Naive thymus-derived CD4-positive, alpha-beta T cell (primary cell): ENCODE data around the gene CCDC148. TPM values are rescaled to one million over a fixed set of nuclear protein-coding genes. Genes with fewer than 3 reads are reported as not detected.

ENCODE experiments used
- ATAC-seq: fragments of 150-1000 bp; cut with Tn5 transposase; 2 replicates; pipeline ENCODE4 v1.10.0; 2021; ENCODE audit warnings: mild to moderate bottlenecking, moderate library complexity
- CTCF ChIA-PET: fragments of 350-600 bp; sonication (Branson Sonifier 250); formaldehyde crosslinking; loops from one replicate; lab custom pipeline; 2021; ENCODE audit warnings: antibody characterized with exemption; lab: Charles Lee
- POLR2A ChIA-PET: fragments of 350-600 bp; sonication (Branson Sonifier 250); formaldehyde crosslinking; loops from one replicate; lab custom pipeline; 2021; ENCODE audit warnings: antibody characterized with exemption, inconsistent platforms; lab: Charles Lee
- DNase-seq, 9 donors: peaks; one replicate each; pipeline versions ENCODE4 v3.0.0 to v3.0.0-alpha.2; 2020 to 2022; ENCODE audit warnings: mixed read lengths in 1 of 9
- H3K27ac ChIP-seq: one replicate; pipeline ENCODE4 v1.7.0; 2013; ENCODE audit warnings: mild to moderate bottlenecking, low read depth, low read length, moderate library complexity
- H3K27me3 ChIP-seq, 2 donors: one replicate each; pipeline ENCODE4 v1.7.0; 2013; ENCODE audit warnings: low read length in 2 of 2, mild to moderate bottlenecking in 2 of 2, moderate library complexity in 2 of 2; ENCODE audit not compliant: control insufficient read depth in 2 of 2, insufficient read depth in 2 of 2
- H3K36me3 ChIP-seq, 3 experiments: 1 replicate in 2 of 3; 2 replicates in 1 of 3; pipeline ENCODE4 v1.7.0; 2013; ENCODE audit warnings: low read length in 3 of 3, mild to moderate bottlenecking in 3 of 3, moderate library complexity in 1 of 3; ENCODE audit not compliant: insufficient read depth in 3 of 3, control insufficient read depth in 2 of 3
- H3K4me1 ChIP-seq, 2 donors: one replicate each; pipeline ENCODE4 v1.7.0; 2013; ENCODE audit warnings: low read length in 2 of 2, mild to moderate bottlenecking in 2 of 2, moderate library complexity in 1 of 2; ENCODE audit not compliant: control insufficient read depth in 2 of 2, insufficient read depth in 2 of 2
- H3K4me3 ChIP-seq: 2 replicates; pipeline ENCODE4 v1.7.0; 2013; ENCODE audit warnings: mild to moderate bottlenecking, low read length
- H3K9me3 ChIP-seq, 3 experiments: 1 replicate in 2 of 3; 2 replicates in 1 of 3; pipeline ENCODE4 v1.7.0; 2013; ENCODE audit warnings: low read length in 3 of 3; ENCODE audit not compliant: control insufficient read depth in 2 of 3
- H3K27ac Mint-ChIP-seq, 9 donors: one replicate each; pipeline ENCODE4 v1.8.0; 2020 to 2022; ENCODE audit warnings: mixed read lengths in 9 of 9, mild to moderate bottlenecking in 8 of 9, moderate library complexity in 5 of 9, inconsistent platforms in 2 of 9
- H3K27me3 Mint-ChIP-seq, 5 donors: one replicate each; pipeline ENCODE4 v1.8.0; 2021 to 2022; ENCODE audit warnings: mixed read lengths in 5 of 5, mild to moderate bottlenecking in 1 of 5
- H3K36me3 Mint-ChIP-seq, 5 donors: one replicate each; pipeline ENCODE4 v1.8.0; 2020 to 2022; ENCODE audit warnings: mixed read lengths in 5 of 5, mild to moderate bottlenecking in 3 of 5, inconsistent platforms in 1 of 5
- H3K4me1 Mint-ChIP-seq, 7 donors: one replicate each; pipeline ENCODE4 v1.8.0; 2020 to 2022; ENCODE audit warnings: mixed read lengths in 7 of 7, mild to moderate bottlenecking in 3 of 7, inconsistent platforms in 1 of 7
- H3K4me3 Mint-ChIP-seq, 10 donors: one replicate each; pipeline ENCODE4 v1.8.0; 2020 to 2022; ENCODE audit warnings: mild to moderate bottlenecking in 10 of 10, mixed read lengths in 10 of 10, moderate library complexity in 6 of 10, inconsistent platforms in 2 of 10
- H3K9me3 Mint-ChIP-seq, 11 donors: one replicate each; pipeline ENCODE4 v1.8.0; 2020 to 2022; ENCODE audit warnings: mixed read lengths in 11 of 11, mild to moderate bottlenecking in 4 of 11, inconsistent platforms in 1 of 11, moderate library complexity in 1 of 11
- intact Hi-C, 2 donors: fragments of 100-400 bp; cut with micrococcal nuclease; formaldehyde crosslinking; loops; one replicate each; pipeline ENCODE4 v1.15.1; 2023
- polyA plus RNA-seq, 2 donors: library from polyadenylated mRNA; unstranded; fragments of 300-500 nt; fragmentation: Illumina TruSeq; gene quantifications; one replicate each; pipeline ENCODE4 v1.2.3, GENCODE V29; 2021
- total RNA-seq, 6 experiments: library from RNA in 5 of 6; stranded (reverse) in 5 of 6; gene quantifications; 1 replicate in 5 of 6; 2 replicates in 1 of 6; pipeline ENCODE4 v1.2.3 and lab custom pipeline; 2021 to 2026

CCDC148 gene
- total and polyA plus RNA-seq, 7 experiments from 2014 or later: 0.14 to 0.54 TPM; not detected in 5

GRCh38 chr2:158189526-158189925 lies 267.0 kb downstream of the CCDC148 start:
- intact Hi-C loops: loop anchor here in 1 of 2 donors (10.0 kb wide), 1 partner anchor 265 kb away; the partner anchor contains the start of genes CCDC148 and PKP4
- DNase-seq (no peak), ATAC-seq (no peak)
- H3K27ac Mint-ChIP-seq: no peak overlapping the region
- ChIA-PET CTCF (no interaction called here), POLR2A (interaction anchor here (0.6 kb wide), 1 partner anchor 66 kb away, joined by 3 read pairs; no protein-coding TSS in a partner anchor)
- H3K4me1 Mint-ChIP-seq: peaks cover 9 to 39% (median 33%) of the 10 kb centered on the region in 7 donors
- peaks cover 0 to 2% (median 0%) of the 10 kb centered on the region in 11 donors for H3K9me3 Mint-ChIP-seq
- peaks cover 3 to 21% (median 5%) of the 10 kb centered on the region in 5 donors for H3K27me3 Mint-ChIP-seq
- peaks cover 0 to 1% (median 0%) of the 10 kb centered on the region in 5 donors for H3K36me3 Mint-ChIP-seq
- H3K4me3 Mint-ChIP-seq: peak overlapping the region in 3 of 10 donors; percentile 12 to 46 (median 19)
- Histone ChIP-seq H3K27ac (no peak overlapping the region), H3K9me3 (no peaks in the 10 kb centered on the region), H3K4me1 (peaks cover 0 to 23% of the 10 kb centered on the region in 2 donors), H3K4me3 (no peak overlapping the region), H3K27me3 (no peaks in the 10 kb centered on the region), H3K36me3 (no peaks in the 10 kb centered on the region)

GRCh38 chr2:158187908-158188307 lies 268.6 kb downstream of the CCDC148 start:
- H3K4me1 Mint-ChIP-seq: peaks cover 9 to 34% (median 29%) of the 10 kb centered on the region in 7 donors
- no peak overlapping the region for H3K27ac Mint-ChIP-seq
- CTCF ChIA-PET: interaction anchor here (0.6 kb wide), 1 partner anchor 90 kb away, joined by 3 read pairs; no protein-coding TSS in a partner anchor
- H3K9me3 Mint-ChIP-seq: peaks cover 0 to 2% (median 0%) of the 10 kb centered on the region in 11 donors
- peaks cover under 1 to 19% (median 3%) of the 10 kb centered on the region in 5 donors for H3K27me3 Mint-ChIP-seq
- Histone ChIP-seq H3K4me1 (peaks cover 0 to 22% of the 10 kb centered on the region in 2 donors), H3K9me3 (no peaks in the 10 kb centered on the region), H3K27me3 (no peaks in the 10 kb centered on the region), H3K4me3 (no peak overlapping the region), H3K36me3 (no peaks in the 10 kb centered on the region), H3K27ac (no peak overlapping the region)
- ATAC-seq (no peak), DNase-seq (no peak)
- intact Hi-C loops: loop anchor here in 1 of 2 donors (10.0 kb wide), 1 partner anchor 267 kb away; the partner anchor contains the start of genes CCDC148 and PKP4
- peaks cover 0 to 1% (median 0%) of the 10 kb centered on the region in 5 donors for H3K36me3 Mint-ChIP-seq
- POLR2A ChIA-PET: interaction anchor here (0.6 kb wide), 1 partner anchor 609 kb away, joined by 3 read pairs; no protein-coding TSS in a partner anchor
- no peak overlapping the region for H3K4me3 Mint-ChIP-seq

GRCh38 chr2:158184556-158185343 lies 271.8 kb downstream of the CCDC148 start:
- Mint-ChIP-seq H3K4me3 (no peak overlapping the region), H3K27me3 (peaks cover 23 to 34% (median 28%) of the 10 kb centered on the region in 5 donors), H3K4me1 (peaks cover 3 to 5% (median 4%) of the 10 kb centered on the region in 7 donors), H3K27ac (no peak overlapping the region), H3K9me3 (no peaks in the 10 kb centered on the region), H3K36me3 (no peaks in the 10 kb centered on the region)
- intact Hi-C loops: loop anchor here in 1 of 2 donors (10.0 kb wide), 1 partner anchor 270 kb away; the partner anchor contains the start of genes CCDC148 and PKP4
- Histone ChIP-seq H3K4me3 (no peak overlapping the region), H3K36me3 (no peaks in the 10 kb centered on the region), H3K4me1 (no peaks in the 10 kb centered on the region), H3K27ac (no peak overlapping the region), H3K27me3 (peaks cover 0 to 5% of the 10 kb centered on the region in 2 donors), H3K9me3 (no peaks in the 10 kb centered on the region)
- CTCF ChIA-PET: no interaction called here
- no peak for ATAC-seq
- DNase-seq: no peak
- POLR2A ChIA-PET: no interaction called here

GRCh38 chr2:158184001-158184400 lies 272.6 kb downstream of the CCDC148 start:
- CTCF ChIA-PET: no interaction called here
- Histone ChIP-seq H3K4me3 (no peak overlapping the region), H3K4me1 (no peaks in the 10 kb centered on the region), H3K36me3 (no peaks in the 10 kb centered on the region), H3K27me3 (peaks cover 0 to 5% of the 10 kb centered on the region in 2 donors), H3K9me3 (no peaks in the 10 kb centered on the region), H3K27ac (no peak overlapping the region)
- POLR2A ChIA-PET: no interaction called here
- DNase-seq (no peak), ATAC-seq (no peak)
- H3K4me3 Mint-ChIP-seq: no peak overlapping the region
- no peak overlapping the region for H3K27ac Mint-ChIP-seq
- intact Hi-C loops: loop anchor here in 1 of 2 donors (10.0 kb wide), 1 partner anchor 271 kb away; the partner anchor contains the start of genes CCDC148 and PKP4
- H3K4me1 Mint-ChIP-seq: peaks cover 0 to 2% (median 0%) of the 10 kb centered on the region in 7 donors
- H3K36me3 Mint-ChIP-seq: no peaks in the 10 kb centered on the region
- no peaks in the 10 kb centered on the region for H3K9me3 Mint-ChIP-seq
- H3K27me3 Mint-ChIP-seq: peaks cover 26 to 38% (median 30%) of the 10 kb centered on the region in 5 donors

- Mint-ChIP-seq H3K4me1 (peaks cover 0 to 2% (median 0%) of the 10 kb centered on the region in 7 donors), H3K27ac (no peak overlapping the region), H3K36me3 (no peaks in the 10 kb centered on the region), H3K4me3 (no peak overlapping the region), H3K27me3 (peaks cover 35 to 47% (median 37%) of the 10 kb centered on the region in 5 donors), H3K9me3 (no peaks in the 10 kb centered on the region)
- no peak for DNase-seq
- Histone ChIP-seq H3K4me1 (no peaks in the 10 kb centered on the region), H3K27me3 (peaks cover 0 to 5% of the 10 kb centered on the region in 2 donors), H3K9me3 (no peaks in the 10 kb centered on the region), H3K4me3 (no peak overlapping the region), H3K27ac (no peak overlapping the region), H3K36me3 (no peaks in the 10 kb centered on the region)
- POLR2A ChIA-PET: no interaction called here
- CTCF ChIA-PET: no interaction called here
- intact Hi-C loops: loop anchor here in 1 of 2 donors (10.0 kb wide), 1 partner anchor 272 kb away; the partner anchor contains the start of genes CCDC148 and PKP4
- ATAC-seq: no peak
Measured at GRCh38 chr2:158182676-158183295, 273.8 kb downstream of the CCDC148 start.

- H3K4me3 ChIP-seq: no peak overlapping the region
- no peaks in the 10 kb centered on the region for H3K4me1 ChIP-seq
- DNase-seq: no peak
- H3K36me3 ChIP-seq: no peaks in the 10 kb centered on the region
- intact Hi-C loops: loop anchor here in 1 of 2 donors (10.0 kb wide), 1 partner anchor 274 kb away; the partner anchor contains the start of genes CCDC148 and PKP4
- no peak overlapping the region for H3K27ac Mint-ChIP-seq
- H3K27me3 Mint-ChIP-seq: peaks cover 35 to 45% (median 38%) of the 10 kb centered on the region in 5 donors
- POLR2A ChIA-PET: no interaction called here
- no peak for ATAC-seq
- H3K27ac ChIP-seq: no peak overlapping the region
- CTCF ChIA-PET: interaction anchor here (2.0 to 2.8 kb wide), 2 partner anchors 565 to 573 kb away, joined by 6 to 8 read pairs; no protein-coding TSS in a partner anchor
- peaks cover 0 to 2% (median 0%) of the 10 kb centered on the region in 7 donors for H3K4me1 Mint-ChIP-seq
- H3K9me3 ChIP-seq: no peaks in the 10 kb centered on the region
- H3K4me3 Mint-ChIP-seq: no peak overlapping the region
- no peaks in the 10 kb centered on the region for H3K9me3 Mint-ChIP-seq
- H3K36me3 Mint-ChIP-seq: no peaks in the 10 kb centered on the region
- H3K27me3 ChIP-seq: peaks cover 0 to 5% of the 10 kb centered on the region in 2 donors
Measured at GRCh38 chr2:158181171-158181570, 275.4 kb downstream of the CCDC148 start.
